MM.1S (cell line): ENCODE data around the gene EDAR.

ENCODE experiments used
- DNase-seq: peaks from one replicate; pipeline ENCODE4 v3.0.0-alpha.2; 2015
- H2AFZ ChIP-seq: fragments of 300-600 bp; sonication (generic); 2 replicates; pipeline ENCODE4 v1.6.0; 2016; ENCODE audit warnings: antibody characterized with exemption, low read length
- H3F3A ChIP-seq: fragments of 300-600 bp; sonication (generic); 2 replicates; pipeline ENCODE4 v1.6.1; 2016; ENCODE audit warnings: mild to moderate bottlenecking, antibody characterized with exemption, low read length, moderate library complexity, mixed read lengths; ENCODE audit not compliant: insufficient read depth
- H3K27ac ChIP-seq: fragments of 300-600 bp; sonication (generic); 2 replicates; pipeline ENCODE4 v1.5.1; 2016; ENCODE audit warnings: mild to moderate bottlenecking, low read length
- H3K27me3 ChIP-seq: fragments of 300-600 bp; sonication (generic); replicated peaks from 2 replicates; pipeline ENCODE4 v1.6.0; 2016; ENCODE audit warnings: low read length; ENCODE audit not compliant: insufficient read depth
- H3K36me3 ChIP-seq: fragments of 300-600 bp; sonication (generic); replicated peaks from 2 replicates; pipeline ENCODE4 v1.6.1; 2016; ENCODE audit warnings: mild to moderate bottlenecking, low read length, mixed read lengths; ENCODE audit not compliant: insufficient read depth
- H3K4me1 ChIP-seq: fragments of 300-600 bp; sonication (generic); 2 replicates; pipeline ENCODE4 v1.6.1; 2016; ENCODE audit warnings: low read length, mixed read lengths
- H3K4me2 ChIP-seq: fragments of 300-600 bp; sonication (generic); 2 replicates; pipeline ENCODE4 v1.6.0; 2016; ENCODE audit warnings: low read depth, low read length
- H3K4me3 ChIP-seq: fragments of 300-600 bp; sonication (generic); 2 replicates; pipeline ENCODE4 v1.5.1; 2016; ENCODE audit warnings: low read length, mixed read lengths
- H3K79me2 ChIP-seq: fragments of 300-600 bp; sonication (generic); 2 replicates; pipeline ENCODE4 v1.6.1; 2016; ENCODE audit warnings: mixed run types, low read length, mixed read lengths
- H3K9ac ChIP-seq: fragments of 300-600 bp; sonication (generic); 2 replicates; pipeline ENCODE4 v1.6.1; 2016; ENCODE audit warnings: low read length, mixed read lengths
- H3K9me2 ChIP-seq: fragments of 300-600 bp; sonication (generic); replicated peaks from 2 replicates; pipeline ENCODE4 v1.6.1; 2016; ENCODE audit warnings: mild to moderate bottlenecking, low read length, mixed read lengths; ENCODE audit not compliant: insufficient read depth
- H3K9me3 ChIP-seq: fragments of 300-600 bp; sonication (generic); replicated peaks from 2 replicates; pipeline ENCODE4 v1.6.1; 2016; ENCODE audit warnings: mild to moderate bottlenecking, low read length, mixed read lengths; ENCODE audit not compliant: insufficient read depth
- H4K20me1 ChIP-seq: fragments of 300-600 bp; sonication (generic); 2 replicates; pipeline ENCODE4 v1.6.1; 2016; ENCODE audit warnings: mild to moderate bottlenecking, low read length, moderate library complexity, mixed read lengths; ENCODE audit not compliant: insufficient read depth
- CTCF ChIP-seq: fragments of 300-600 bp; sonication (generic); IDR thresholded peaks from 2 replicates; pipeline ENCODE4 v1.5.1; 2016; ENCODE audit warnings: antibody characterized with exemption, low read length, mixed read lengths
- EZH2 ChIP-seq: fragments of 300-600 bp; sonication (generic); optimal IDR thresholded peaks from 2 replicates; pipeline ENCODE3; 2017; ENCODE audit warnings: low read depth, mild to moderate bottlenecking, antibody characterized with exemption, low read length, mixed read lengths
- EZH2phosphoT487 ChIP-seq: fragments of 300-600 bp; sonication (generic); IDR thresholded peaks from 2 replicates; pipeline ENCODE4 v1.6.1; 2018; ENCODE audit warnings: antibody characterized with exemption, low read length

EDAR gene

GRCh38 chr2:108978709-108979111, 10.3 kb downstream of the EDAR start:
- H3K9me3 ChIP-seq: no peaks in the 10 kb centered on the region
- no peak overlapping the region for H3K4me2 ChIP-seq
- no peak overlapping the region for H3K27ac ChIP-seq
- no peaks in the 10 kb centered on the region for H4K20me1 ChIP-seq
- no peaks in the 10 kb centered on the region for H3F3A ChIP-seq
- H3K27me3 ChIP-seq: no peaks in the 10 kb centered on the region
- TF ChIP-seq EZH2phosphoT487: no peak
- no peak for TF ChIP-seq EZH2
- TF ChIP-seq CTCF: no peak
- no peaks in the 10 kb centered on the region for H3K79me2 ChIP-seq
- H3K36me3 ChIP-seq: no peaks in the 10 kb centered on the region
- peaks cover 15% of the 10 kb centered on the region for H3K4me1 ChIP-seq
- no peak overlapping the region for H3K4me3 ChIP-seq
- H2AFZ ChIP-seq: no peak overlapping the region
- DNase-seq: no peak
- H3K9ac ChIP-seq: no peak overlapping the region
- no peaks in the 10 kb centered on the region for H3K9me2 ChIP-seq

- no peak overlapping the region for H3K4me2 ChIP-seq
- H3K9me2 ChIP-seq: no peaks in the 10 kb centered on the region
- H3K4me3 ChIP-seq: no peak overlapping the region
- TF ChIP-seq EZH2phosphoT487 (no peak), CTCF (no peak), EZH2 (no peak)
- H3K79me2 ChIP-seq: no peaks in the 10 kb centered on the region
- H3K27me3 ChIP-seq: no peaks in the 10 kb centered on the region
- no peaks in the 10 kb centered on the region for H3K9me3 ChIP-seq
- H3K36me3 ChIP-seq: no peaks in the 10 kb centered on the region
- no peaks in the 10 kb centered on the region for H3F3A ChIP-seq
- H2AFZ ChIP-seq: no peak overlapping the region
- H3K9ac ChIP-seq: no peak overlapping the region
- no peak for DNase-seq
- no peaks in the 10 kb centered on the region for H4K20me1 ChIP-seq
- peaks cover 15% of the 10 kb centered on the region for H3K4me1 ChIP-seq
- H3K27ac ChIP-seq: no peak overlapping the region
Observed at GRCh38 chr2:108975613-108976435, 13.2 kb downstream of the EDAR start.

- H3K27ac ChIP-seq: no peak overlapping the region
- H3K4me2 ChIP-seq: peak overlapping the region; percentile 37; the same call in 1 of the 2 replicates
- H4K20me1 ChIP-seq: no peaks in the 10 kb centered on the region
- peak overlapping the region; percentile 58; the same call in 1 of the 2 replicates for H2AFZ ChIP-seq
- no peaks in the 10 kb centered on the region for H3K79me2 ChIP-seq
- no peak overlapping the region for H3K9ac ChIP-seq
- DNase-seq: peak; percentile 22
- H3K4me1 ChIP-seq: peaks cover 15% of the 10 kb centered on the region
- no peak for TF ChIP-seq EZH2phosphoT487
- H3K4me3 ChIP-seq: no peak overlapping the region
- no peaks in the 10 kb centered on the region for H3K9me3 ChIP-seq
- no peaks in the 10 kb centered on the region for H3F3A ChIP-seq
- no peaks in the 10 kb centered on the region for H3K36me3 ChIP-seq
- H3K27me3 ChIP-seq: no peaks in the 10 kb centered on the region
- H3K9me2 ChIP-seq: no peaks in the 10 kb centered on the region
Observed at GRCh38 chr2:108974674-108975073, 14.3 kb downstream of the EDAR start.

- no peak for DNase-seq
- Histone ChIP-seq H4K20me1 (no peaks in the 10 kb centered on the region), H3K9me3 (no peaks in the 10 kb centered on the region), H3K27me3 (no peaks in the 10 kb centered on the region), H3K4me2 (no peak overlapping the region), H3K9ac (no peak overlapping the region), H3K36me3 (no peaks in the 10 kb centered on the region), H3K9me2 (no peaks in the 10 kb centered on the region), H3K4me3 (no peak overlapping the region), H3K4me1 (peaks cover 15% of the 10 kb centered on the region), H2AFZ (no peak overlapping the region), H3K79me2 (no peaks in the 10 kb centered on the region), H3F3A (no peaks in the 10 kb centered on the region), H3K27ac (no peak overlapping the region)
- TF ChIP-seq EZH2phosphoT487 (no peak), CTCF (no peak), EZH2 (no peak)
Observed at GRCh38 chr2:108972663-108973062, 16.4 kb downstream of the EDAR start.
